IMR-90 (cell line): ENCODE measurements around the gene TMEM208. TPM values are rescaled to one million over a fixed set of nuclear protein-coding genes. Genes with fewer than 3 reads are reported as not detected.

Experiments
- ATAC-seq: fragments of 200-7000 bp; cut with Tn5 transposase; 2 replicates; pipeline ENCODE4 v1.9.1; 2020; ENCODE audit warnings: low read depth, mild to moderate bottlenecking, moderate library complexity
- BruUV-seq: library from RNA; stranded (reverse); fragments of 400-500 nt; replicated peaks from 2 replicates; lab custom pipeline; 2021; lab: Mats Ljungman, UMichigan
- CTCF ChIA-PET: fragments of 300-600 bp; formaldehyde crosslinking; extraction: SDS; loops from one replicate; lab custom pipeline; 2021; ENCODE audit warnings: antibody characterized with exemption; lab: Yijun Ruan, JAX
- POLR2A ChIA-PET: fragments of 300-600 bp; sonication (Branson Sonifier 250); formaldehyde crosslinking; loops from one replicate; lab custom pipeline; 2022; ENCODE audit warnings: antibody characterized with exemption; ENCODE audit not compliant: unreplicated experiment; lab: Charles Lee
- DNase-seq: peaks from one replicate; pipeline ENCODE4 v3.0.0; 2013
- H2AFZ ChIP-seq: replicated peaks from 2 replicates; pipeline ENCODE3; 2013; ENCODE audit warnings: low read length, mild to moderate bottlenecking; ENCODE audit not compliant: poor library complexity
- H2AK5ac ChIP-seq: 2 replicates; pipeline ENCODE4 v1.6.1; 2013; ENCODE audit warnings: low read depth, low read length, inconsistent platforms
- H2AK9ac ChIP-seq: replicated peaks from 2 replicates; pipeline ENCODE3; 2013; ENCODE audit warnings: mild to moderate bottlenecking, low read depth, low read length, moderate library complexity; ENCODE audit not compliant: poor library complexity
- H2BK120ac ChIP-seq: 2 replicates; pipeline ENCODE4 v1.6.1; 2013; ENCODE audit warnings: low read depth, low read length, inconsistent platforms
- H2BK15ac ChIP-seq: 3 replicates; pipeline ENCODE4 v1.6.1; 2013; ENCODE audit warnings: low read depth, low read length, inconsistent platforms
- H2BK20ac ChIP-seq: 2 replicates; pipeline ENCODE4 v1.6.1; 2013; ENCODE audit warnings: low read depth, mild to moderate bottlenecking, inconsistent platforms, low read length, moderate library complexity
- H2BK5ac ChIP-seq: 2 replicates; pipeline ENCODE4 v1.6.1; 2013; ENCODE audit warnings: mild to moderate bottlenecking, low read depth, low read length, inconsistent platforms; ENCODE audit not compliant: poor library complexity, severe bottlenecking
- H3K14ac ChIP-seq: replicated peaks from 2 replicates; pipeline ENCODE4 v1.6.1; 2013; ENCODE audit warnings: low read depth, low read length, inconsistent platforms
- H3K18ac ChIP-seq: 2 replicates; pipeline ENCODE4 v1.6.1; 2013; ENCODE audit warnings: low read depth, low read length, control low read depth
- H3K23ac ChIP-seq: 2 replicates; pipeline ENCODE4 v1.6.1; 2013; ENCODE audit warnings: low read depth, low read length, inconsistent platforms
- H3K27ac ChIP-seq: 2 replicates; pipeline ENCODE4 v1.5.1; 2013; ENCODE audit warnings: mild to moderate bottlenecking, control low read depth, low read length; ENCODE audit not compliant: insufficient read depth
- H3K27me3 ChIP-seq: 2 replicates; pipeline ENCODE4 v1.6.1; 2013; ENCODE audit warnings: low read length; ENCODE audit not compliant: control insufficient read depth, insufficient read depth
- H3K36me3 ChIP-seq: 2 replicates; pipeline ENCODE4 v1.6.1; 2013; ENCODE audit warnings: low read length, mixed read lengths; ENCODE audit not compliant: control insufficient read depth, insufficient read depth
- H3K4ac ChIP-seq: 2 replicates; pipeline ENCODE4 v1.6.1; 2013; ENCODE audit warnings: low read depth, low read length, inconsistent platforms
- H3K4me1 ChIP-seq: 2 replicates; pipeline ENCODE4 v1.6.1; 2013; ENCODE audit warnings: low read length, mixed read lengths; ENCODE audit not compliant: control insufficient read depth, insufficient read depth
- H3K4me2 ChIP-seq: 2 replicates; pipeline ENCODE4 v1.6.1; 2013; ENCODE audit warnings: low read depth, mild to moderate bottlenecking, control low read depth, low read length, moderate library complexity
- H3K4me3 ChIP-seq: 2 replicates; pipeline ENCODE4 v1.5.1; 2013; ENCODE audit warnings: low read depth, mild to moderate bottlenecking, control low read depth, low read length, moderate library complexity; ENCODE audit not compliant: insufficient read depth
- H3K56ac ChIP-seq: 2 replicates; pipeline ENCODE4 v1.6.1; 2013; ENCODE audit warnings: low read length, inconsistent platforms; ENCODE audit not compliant: insufficient read depth; ENCODE audit errors: extremely low read depth
- H3K79me1 ChIP-seq, 2 experiments: 2 replicates each; pipeline ENCODE4 v1.6.1; 2013; ENCODE audit warnings: low read length in 2 of 2, inconsistent platforms in 1 of 2, low read depth in 1 of 2
- H3K9ac ChIP-seq: 2 replicates; pipeline ENCODE4 v1.6.1; 2013; ENCODE audit warnings: low read depth, low read length, control low read depth
- H3K9me1 ChIP-seq: 2 replicates; pipeline ENCODE4 v1.6.1; 2013; ENCODE audit warnings: low read length, inconsistent platforms; ENCODE audit not compliant: insufficient read depth
- H3K9me3 ChIP-seq: 2 replicates; pipeline ENCODE4 v1.6.1; 2013; ENCODE audit warnings: low read length; ENCODE audit not compliant: control insufficient read depth, insufficient read depth
- H4K20me1 ChIP-seq: 2 replicates; pipeline ENCODE4 v1.6.1; 2013; ENCODE audit warnings: low read length, inconsistent platforms; ENCODE audit not compliant: insufficient read depth
- H4K5ac ChIP-seq: 2 replicates; pipeline ENCODE4 v1.6.1; 2013; ENCODE audit warnings: mild to moderate bottlenecking, low read depth, low read length, control low read depth
- H4K8ac ChIP-seq, 2 experiments: 2 replicates each; pipeline ENCODE4 v1.6.1; 2013; ENCODE audit warnings: low read depth in 2 of 2, low read length in 2 of 2, control low read depth in 1 of 2, inconsistent platforms in 1 of 2
- H4K91ac ChIP-seq: 2 replicates; pipeline ENCODE4 v1.6.1; 2013; ENCODE audit warnings: low read depth, low read length, inconsistent platforms; ENCODE audit not compliant: insufficient read depth
- BHLHE40 ChIP-seq: fragments of 150-350 bp; IDR thresholded peaks from 2 replicates; pipeline ENCODE4 v1.6.1; 2016; ENCODE audit warnings: mild to moderate bottlenecking, low read depth, low read length
- CEBPB ChIP-seq: IDR thresholded peaks from 2 replicates; pipeline ENCODE4 v1.6.1; 2012; ENCODE audit warnings: low read depth, low read length, improper control_type of control experiment
- CHD1 ChIP-seq: IDR thresholded peaks from 2 replicates; pipeline ENCODE4 v1.6.1; 2012; ENCODE audit warnings: low read depth, low read length, improper control_type of control experiment
- FOS ChIP-seq: fragments of 150-350 bp; IDR thresholded peaks from 2 replicates; pipeline ENCODE4 v1.6.1; 2016; ENCODE audit warnings: low read depth, low read length
- MAFK ChIP-seq: IDR thresholded peaks from 2 replicates; pipeline ENCODE4 v1.6.1; 2012; ENCODE audit warnings: low read depth, low read length, improper control_type of control experiment
- NFE2L2 ChIP-seq: fragments of 150-350 bp; IDR thresholded peaks from 2 replicates; pipeline ENCODE4 v1.6.1; 2016; ENCODE audit warnings: low read depth, mild to moderate bottlenecking, low read length
- POLR2A ChIP-seq: IDR thresholded peaks from 2 replicates; pipeline ENCODE4 v1.6.1; 2012; ENCODE audit warnings: mild to moderate bottlenecking, low read depth, low read length
- RAD21 ChIP-seq: IDR thresholded peaks from 2 replicates; pipeline ENCODE4 v1.6.1; 2012; ENCODE audit warnings: low read length, improper control_type of control experiment
- RCOR1 ChIP-seq: IDR thresholded peaks from 2 replicates; pipeline ENCODE4 v1.6.1; 2012; ENCODE audit warnings: mild to moderate bottlenecking, low read length, improper control_type of control experiment; ENCODE audit not compliant: insufficient replicate concordance
- RFX5 ChIP-seq: IDR thresholded peaks from 2 replicates; pipeline ENCODE4 v1.8.0; 2012; ENCODE audit warnings: low read depth, mild to moderate bottlenecking, low read length, moderate library complexity
- SMC3 ChIP-seq: fragments of 150-350 bp; IDR thresholded peaks from 2 replicates; pipeline ENCODE4 v1.6.1; 2016; ENCODE audit warnings: low read depth, mild to moderate bottlenecking, antibody characterized with exemption, low read length, moderate library complexity
- WGBS, 2 experiments: methylation state at CpG; one replicate each; pipeline versions ENCODE4 v1.1.5 to v1.1.7; 2013; ENCODE audit warnings: missing lambda C conversion rate in 2 of 2; ENCODE audit not compliant: insufficient read length in 1 of 2; ENCODE audit errors: extremely low coverage in 2 of 2; 5-methylcytosine and 5-hydroxymethylcytosine counted together
- dilution Hi-C: fragments of 300-500 bp; cut with HindIII; formaldehyde crosslinking; loops from one replicate; pipeline ENCODE4 v1.14.3; 2018; ENCODE audit warnings: low sequenced_read_pairs; ENCODE audit not compliant: unreplicated experiment
- in situ Hi-C: fragments of 300-500 bp; cut with MboI; formaldehyde crosslinking; loops from 3 replicates; pipeline ENCODE4 v1.14.3; 2019; ENCODE audit warnings: low sequenced_read_pairs, inconsistent platforms, mixed read lengths
- intact Hi-C: fragments of 100-400 bp; cut with micrococcal nuclease; formaldehyde crosslinking; loops from 2 replicates; pipeline ENCODE4 v1.10.0; 2022
- polyA plus RNA-seq, 3 experiments: library from polyadenylated mRNA; depleted of rRNA; stranded (reverse); fragments of >200 nt; gene quantifications; 2 replicates each; pipeline ENCODE4 v1.2.3, GENCODE V29; 2012; ENCODE audit warnings: low replicate concordance in 1 of 3
- total RNA-seq: library from RNA; depleted of rRNA; stranded (reverse); fragments of >200 nt; gene quantifications from 2 replicates; pipeline ENCODE4 v1.2.3, GENCODE V29; 2012
- TF ChIP-seq, protein P1 (sequence below): fragments of 150-350 bp; IDR thresholded peaks from 2 replicates; pipeline ENCODE4 v1.6.1; 2016; ENCODE audit warnings: low read depth, mild to moderate bottlenecking, low read length, moderate library complexity, borderline replicate concordance
- TF ChIP-seq, protein P2 (sequence below): conservative IDR thresholded peaks from 2 replicates; pipeline ENCODE4 v1.5.1; 2012; ENCODE audit warnings: mild to moderate bottlenecking, low read depth, low read length, improper control_type of control experiment

The TMEM208 gene
- total and polyA plus RNA-seq, 2 of the 4 experiments (the other 2 are of a cell fraction): 65.6 to 66.5 TPM

DNA sequence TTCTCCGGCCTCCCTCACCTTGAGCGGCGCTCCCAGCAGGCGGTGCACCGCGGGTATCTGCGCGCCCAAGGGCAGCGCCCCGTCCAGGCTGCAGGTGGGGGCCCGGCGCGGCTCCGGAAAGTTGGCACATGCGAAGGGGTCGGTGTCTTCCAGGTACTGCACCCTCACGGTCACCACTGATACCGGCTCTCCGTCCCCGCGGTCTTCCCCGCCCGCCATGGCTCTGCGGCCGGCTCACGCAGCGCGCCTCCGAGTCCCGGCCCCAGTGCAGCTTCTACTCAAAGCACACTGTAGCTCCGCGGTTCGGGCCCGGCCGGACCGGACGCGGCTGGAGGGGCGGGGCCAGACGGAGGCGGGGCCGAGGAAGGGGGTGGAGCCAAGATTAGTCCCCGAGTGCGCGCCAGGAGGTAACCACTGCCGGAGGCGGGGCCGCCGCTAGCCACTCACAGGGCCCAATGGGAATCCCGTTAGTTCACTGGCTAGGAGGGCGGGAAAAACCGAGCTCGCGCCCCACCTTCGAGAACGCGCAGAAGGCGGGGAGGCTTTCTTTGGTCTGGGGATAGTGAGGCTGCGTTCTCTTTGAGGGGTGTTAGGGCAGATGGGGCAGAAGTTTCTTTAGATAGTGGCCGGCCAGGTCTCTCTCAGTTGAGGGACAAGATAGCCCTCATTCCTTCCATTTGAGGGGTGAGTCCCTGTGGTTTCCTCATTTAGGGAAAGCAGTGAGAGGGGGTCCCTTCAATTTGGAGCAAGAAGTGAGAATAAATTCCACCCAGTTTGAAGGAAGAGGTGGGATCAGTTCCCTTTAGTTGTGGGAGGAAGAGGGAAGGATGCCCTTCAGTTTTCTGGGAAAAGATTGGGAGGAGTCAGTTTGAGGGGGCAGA is 20.5 kb downstream of the TMEM208 start, which contains the start of gene FHOD1:
Gene FHOD1 (minus strand): TSS at position 290 of the 881 bp plus-strand sequence. CDS start 71 bp downstream, at position 219.
- ChIA-PET CTCF (interaction anchor here (0.5 to 1.5 kb wide), 3 partner anchors 13 to 85 kb away, joined by 4 to 5 read pairs (median 4); no protein-coding TSS in a partner anchor), POLR2A (interaction anchor here (0.5 to 0.6 kb wide), 4 partner anchors 11 to 109 kb away, joined by 3 to 8 read pairs (median 4); no protein-coding TSS in a partner anchor)
- Histone ChIP-seq H3K36me3 (no peaks in the 10 kb centered on the region), H2BK15ac (peak within 1 kb of the TSS; percentile 34; the same call in 1 of the 3 replicates), H3K9ac (peak within 1 kb of the TSS; percentile 81), H3K4ac (peak within 1 kb of the TSS; percentile 80), H2BK120ac (no peak within 1 kb of the TSS; the same call in 1 of the 2 replicates), H3K4me1 (peaks cover 40% of the 10 kb centered on the region), H2AK9ac (peak within 1 kb of the TSS; percentile 97), H2AFZ (peak within 1 kb of the TSS; percentile 90), H3K79me1 (peaks cover 13 to 61% of the 10 kb centered on the region in 2 experiments; a peak in 3 of 4 replicates), H2AK5ac (peak within 1 kb of the TSS; percentile 93), H3K4me2 (peak within 1 kb of the TSS; percentile 88), H3K4me3 (peak within 1 kb of the TSS; percentile 89), H3K18ac (peak within 1 kb of the TSS; percentile 7; the same call in 1 of the 2 replicates), H3K27ac (peak within 1 kb of the TSS; percentile 88), H4K91ac (peak within 1 kb of the TSS; percentile 73), H3K14ac (peak within 1 kb of the TSS; percentile 71), H4K8ac (peak within 1 kb of the TSS; percentile 61 to 83; a peak in 3 of 4 replicates), H4K20me1 (no peaks in the 10 kb centered on the region; the same call in 1 of the 2 replicates), H3K9me3 (no peaks in the 10 kb centered on the region), H3K9me1 (peaks cover 24% of the 10 kb centered on the region), H3K23ac (peak within 1 kb of the TSS; percentile 87), H2BK5ac (peak within 1 kb of the TSS; percentile 87), H4K5ac (peak within 1 kb of the TSS; percentile 17; the same call in 1 of the 2 replicates), H2BK20ac (peak within 1 kb of the TSS; percentile 24; the same call in 1 of the 2 replicates), H3K27me3 (no peaks in the 10 kb centered on the region), H3K56ac (peak within 1 kb of the TSS; percentile 46)
- no TSS peak for BruUV-seq
- peak; percentile 75 for ATAC-seq
- peak; percentile 92 for DNase-seq
- 0% methylated on average over 14 of the region's 60 CpGs; no CpG with 5 or more reads in 1 of the 2 experiments for WGBS, 2 experiments
- in situ Hi-C loops: no loop called here
- intact Hi-C loops: loop anchor here (5.0 kb wide), 1 partner anchor 145 kb away; the partner anchor contains the start of gene TPPP3
- dilution Hi-C loops: no loop called here
- TF ChIP-seq MAFK (no peak), SMC3 (no peak), CEBPB (no peak), BHLHE40 (no peak), NFE2L2 (no peak), POLR2A (peak; percentile 89), RAD21 (no peak), FOS (no peak), CHD1 (no peak), RCOR1 (no peak), RFX5 (no peak)
- TF ChIP-seq, protein P1, sequence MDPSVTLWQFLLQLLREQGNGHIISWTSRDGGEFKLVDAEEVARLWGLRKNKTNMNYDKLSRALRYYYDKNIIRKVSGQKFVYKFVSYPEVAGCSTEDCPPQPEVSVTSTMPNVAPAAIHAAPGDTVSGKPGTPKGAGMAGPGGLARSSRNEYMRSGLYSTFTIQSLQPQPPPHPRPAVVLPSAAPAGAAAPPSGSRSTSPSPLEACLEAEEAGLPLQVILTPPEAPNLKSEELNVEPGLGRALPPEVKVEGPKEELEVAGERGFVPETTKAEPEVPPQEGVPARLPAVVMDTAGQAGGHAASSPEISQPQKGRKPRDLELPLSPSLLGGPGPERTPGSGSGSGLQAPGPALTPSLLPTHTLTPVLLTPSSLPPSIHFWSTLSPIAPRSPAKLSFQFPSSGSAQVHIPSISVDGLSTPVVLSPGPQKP: no peak
- TF ChIP-seq, protein P2, sequence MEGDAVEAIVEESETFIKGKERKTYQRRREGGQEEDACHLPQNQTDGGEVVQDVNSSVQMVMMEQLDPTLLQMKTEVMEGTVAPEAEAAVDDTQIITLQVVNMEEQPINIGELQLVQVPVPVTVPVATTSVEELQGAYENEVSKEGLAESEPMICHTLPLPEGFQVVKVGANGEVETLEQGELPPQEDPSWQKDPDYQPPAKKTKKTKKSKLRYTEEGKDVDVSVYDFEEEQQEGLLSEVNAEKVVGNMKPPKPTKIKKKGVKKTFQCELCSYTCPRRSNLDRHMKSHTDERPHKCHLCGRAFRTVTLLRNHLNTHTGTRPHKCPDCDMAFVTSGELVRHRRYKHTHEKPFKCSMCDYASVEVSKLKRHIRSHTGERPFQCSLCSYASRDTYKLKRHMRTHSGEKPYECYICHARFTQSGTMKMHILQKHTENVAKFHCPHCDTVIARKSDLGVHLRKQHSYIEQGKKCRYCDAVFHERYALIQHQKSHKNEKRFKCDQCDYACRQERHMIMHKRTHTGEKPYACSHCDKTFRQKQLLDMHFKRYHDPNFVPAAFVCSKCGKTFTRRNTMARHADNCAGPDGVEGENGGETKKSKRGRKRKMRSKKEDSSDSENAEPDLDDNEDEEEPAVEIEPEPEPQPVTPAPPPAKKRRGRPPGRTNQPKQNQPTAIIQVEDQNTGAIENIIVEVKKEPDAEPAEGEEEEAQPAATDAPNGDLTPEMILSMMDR: no peak
